Cardiac muscle cell (in vitro differentiated cells and primary cell): ENCODE measurements around the gene TSHR. TPM values are rescaled to one million over a fixed set of nuclear protein-coding genes. Genes with fewer than 3 reads are reported as not detected.
"Not testable (repeated sequence)": the region's sequence is repeated elsewhere in the genome, so short reads cannot be mapped to it uniquely, and the experiment has no call there.

Experiments used
- DNase-seq, 2 donors: peaks; one replicate each; pipeline versions ENCODE4 v3.0.0 to v3.0.0-alpha.2; 2010 to 2017; ENCODE audit warnings: low read depth in 1 of 2, low spot score in 1 of 2
- H3K27ac ChIP-seq: fragments of 200-600 bp; sonication (generic); 2 replicates; pipeline ENCODE4 v1.5.1; 2016
- H3K27me3 ChIP-seq: fragments of 200-600 bp; sonication (generic); 2 replicates; pipeline ENCODE4 v1.6.0; 2016; ENCODE audit warnings: control low read depth
- H3K36me3 ChIP-seq: fragments of 200-600 bp; sonication (generic); 2 replicates; pipeline ENCODE4 v1.5.1; 2016; ENCODE audit warnings: control low read depth
- H3K4me1 ChIP-seq: fragments of 200-600 bp; sonication (generic); 2 replicates; pipeline ENCODE4 v1.8.1; 2017; ENCODE audit warnings: low read depth, mild to moderate bottlenecking, mixed run types
- H3K4me3 ChIP-seq: fragments of 200-600 bp; sonication (generic); 2 replicates; pipeline ENCODE4 v1.5.1; 2016; ENCODE audit warnings: mild to moderate bottlenecking
- H3K9me3 ChIP-seq: fragments of 200-600 bp; sonication (generic); 2 replicates; pipeline ENCODE4 v1.5.1; 2017; ENCODE audit warnings: low read depth, mild to moderate bottlenecking, control low read depth
- CTCF ChIP-seq: IDR thresholded peaks from 2 replicates; pipeline ENCODE4 v1.5.1; 2012; ENCODE audit warnings: low read depth, mild to moderate bottlenecking, low read length
- polyA plus RNA-seq: library from polyadenylated mRNA; unstranded; fragments of >200 nt; fragmentation: Nextera tagmentation; extraction: Ambion mirVana; gene quantifications from 2 replicates; pipeline ENCODE4 v1.2.1, GENCODE V29; 2016
- total RNA-seq: library from RNA; depleted of rRNA; stranded (reverse); fragments of >200 nt; gene quantifications from 2 replicates; pipeline ENCODE4 v1.2.3, GENCODE V29; 2016

Gene TSHR
- total and polyA plus RNA-seq, 2 experiments from 2014 or later: 0.38 to 1.2 TPM

GRCh38 chr14:80944861-80945617, 10.4 kb upstream of the TSHR start:
- no peaks in the 10 kb centered on the region for H3K27me3 ChIP-seq
- no peak overlapping the region for H3K27ac ChIP-seq
- no peak for TF ChIP-seq CTCF
- no peaks in the 10 kb centered on the region for H3K36me3 ChIP-seq
- no peaks in the 10 kb centered on the region for H3K4me1 ChIP-seq
- no peak for DNase-seq
- no peaks in the 10 kb centered on the region for H3K9me3 ChIP-seq
- no peak overlapping the region for H3K4me3 ChIP-seq

GRCh38 chr14:80946187-80946586, 9.2 kb upstream of the TSHR start:
- Histone ChIP-seq H3K36me3 (no peaks in the 10 kb centered on the region), H3K27ac (no peak overlapping the region), H3K4me3 (no peak overlapping the region), H3K4me1 (no peaks in the 10 kb centered on the region), H3K9me3 (no peaks in the 10 kb centered on the region), H3K27me3 (no peaks in the 10 kb centered on the region)
- no peak for DNase-seq
- no peak for TF ChIP-seq CTCF

GRCh38 chr14:80946797-80947196, 8.6 kb upstream of the TSHR start:
- no peaks in the 10 kb centered on the region for H3K27me3 ChIP-seq
- DNase-seq: no peak
- H3K4me3 ChIP-seq: no peak overlapping the region
- no peaks in the 10 kb centered on the region for H3K4me1 ChIP-seq
- no peak overlapping the region for H3K27ac ChIP-seq
- H3K9me3 ChIP-seq: no peaks in the 10 kb centered on the region
- H3K36me3 ChIP-seq: no peaks in the 10 kb centered on the region
- no peak for TF ChIP-seq CTCF

GRCh38 chr14:80948291-80948690, 7.1 kb upstream of the TSHR start:
- H3K36me3 ChIP-seq: no peaks in the 10 kb centered on the region
- H3K4me3 ChIP-seq: no peak overlapping the region
- H3K4me1 ChIP-seq: no peaks in the 10 kb centered on the region
- DNase-seq: no peak
- no peaks in the 10 kb centered on the region for H3K27me3 ChIP-seq
- no peak overlapping the region for H3K27ac ChIP-seq
- H3K9me3 ChIP-seq: no peaks in the 10 kb centered on the region
- no peak for TF ChIP-seq CTCF

GRCh38 chr14:80951491-80951890, 3.9 kb upstream of the TSHR start:
- Histone ChIP-seq H3K4me3 (no peak overlapping the region), H3K9me3 (no peaks in the 10 kb centered on the region), H3K4me1 (no peaks in the 10 kb centered on the region), H3K36me3 (no peaks in the 10 kb centered on the region), H3K27ac (no peak overlapping the region), H3K27me3 (peaks cover 15% of the 10 kb centered on the region)
- TF ChIP-seq CTCF: no peak
- DNase-seq: no peak

GRCh38 chr14:80953211-80953610, 2.2 kb upstream of the TSHR start:
- H3K9me3 ChIP-seq, H3K4me1 ChIP-seq, H3K4me3 ChIP-seq, H3K36me3 ChIP-seq, H3K27ac ChIP-seq, DNase-seq: not testable (repeated sequence)
- H3K27me3 ChIP-seq: peaks cover 29% of the 10 kb centered on the region
